Hepatocyte (in vitro differentiated cells): ENCODE measurements around the gene UNKL. TPM values are rescaled to one million over a fixed set of nuclear protein-coding genes. Genes with fewer than 3 reads are reported as not detected.

Source experiments
- DNase-seq: peaks from one replicate; pipeline ENCODE4 v3.0.0-alpha.2; 2016; ENCODE audit warnings: low spot score
- H2AFZ ChIP-seq: fragments of 200-600 bp; sonication (generic); 2 replicates; pipeline ENCODE4 v1.6.0; 2016; ENCODE audit warnings: antibody characterized with exemption, mild to moderate bottlenecking
- H3K27ac ChIP-seq: fragments of 200-600 bp; sonication (generic); 2 replicates; pipeline ENCODE4 v1.5.1; 2016; ENCODE audit warnings: mild to moderate bottlenecking
- H3K27me3 ChIP-seq: fragments of 200-600 bp; sonication (generic); 2 replicates; pipeline ENCODE4 v1.6.1; 2016
- H3K36me3 ChIP-seq: fragments of 200-600 bp; sonication (generic); replicated peaks from 2 replicates; pipeline ENCODE4 v1.5.1; 2016; ENCODE audit warnings: low read depth; ENCODE audit not compliant: insufficient read depth
- H3K4me1 ChIP-seq: fragments of 200-600 bp; sonication (generic); 2 replicates; pipeline ENCODE4 v1.5.1; 2016; ENCODE audit warnings: mild to moderate bottlenecking, moderate library complexity; ENCODE audit not compliant: insufficient read depth
- H3K4me2 ChIP-seq: fragments of 200-600 bp; sonication (generic); 2 replicates; pipeline ENCODE4 v1.6.0; 2016
- H3K4me3 ChIP-seq: fragments of 200-600 bp; sonication (generic); 2 replicates; pipeline ENCODE4 v1.5.1; 2016; ENCODE audit warnings: mild to moderate bottlenecking
- H3K79me2 ChIP-seq: fragments of 200-600 bp; sonication (generic); 2 replicates; pipeline ENCODE4 v1.6.0; 2017; ENCODE audit warnings: mild to moderate bottlenecking
- H3K9me2 ChIP-seq: fragments of 200-600 bp; sonication (generic); replicated peaks from 2 replicates; pipeline ENCODE4 v1.6.0; 2017; ENCODE audit warnings: mild to moderate bottlenecking; ENCODE audit not compliant: insufficient read depth
- H3K9me3 ChIP-seq: fragments of 200-600 bp; sonication (generic); 2 replicates; pipeline ENCODE4 v1.5.1; 2016; ENCODE audit warnings: low read depth, mild to moderate bottlenecking
- H4K20me1 ChIP-seq: fragments of 200-600 bp; sonication (generic); 2 replicates; pipeline ENCODE4 v1.6.0; 2016; ENCODE audit warnings: mild to moderate bottlenecking; ENCODE audit not compliant: insufficient read depth, poor library complexity, severe bottlenecking
- EZH2 ChIP-seq: fragments of 200-600 bp; sonication (generic); IDR thresholded peaks from 2 replicates; pipeline ENCODE4 v1.6.1; 2016; ENCODE audit warnings: antibody characterized with exemption, mild to moderate bottlenecking, borderline replicate concordance
- EZH2phosphoT487 ChIP-seq: fragments of 200-600 bp; sonication (generic); IDR thresholded peaks from one replicate; pipeline ENCODE4 v1.6.1; 2018; ENCODE audit warnings: antibody characterized with exemption, mild to moderate bottlenecking, low read depth, moderate library complexity; ENCODE audit not compliant: unreplicated experiment, severe bottlenecking
- WGBS: methylation state at CpG from one replicate; pipeline ENCODE4 v1.1.6; 2016; ENCODE audit warnings: low lambda C conversion rate; ENCODE audit errors: missing lambda C conversion rate; 5-methylcytosine and 5-hydroxymethylcytosine counted together
- polyA plus RNA-seq: library from polyadenylated mRNA; unstranded; fragments of >200 nt; fragmentation: Nextera tagmentation; extraction: Ambion mirVana; gene quantifications from 2 replicates; pipeline ENCODE4 v1.2.1, GENCODE V29; 2016
- total RNA-seq: library from RNA; depleted of rRNA; stranded (reverse); fragments of >200 nt; gene quantifications from 2 replicates; pipeline ENCODE4 v1.2.3, GENCODE V29; 2014
- TF ChIP-seq, protein P1 (sequence below): fragments of 200-600 bp; sonication (generic); IDR thresholded peaks from 2 replicates; pipeline ENCODE4 v1.5.1; 2016; ENCODE audit warnings: antibody characterized with exemption, mild to moderate bottlenecking; ENCODE audit not compliant: poor library complexity

Gene UNKL
- total and polyA plus RNA-seq, 2 experiments from 2014 or later: 8.5 to 10.3 TPM

DNA sequence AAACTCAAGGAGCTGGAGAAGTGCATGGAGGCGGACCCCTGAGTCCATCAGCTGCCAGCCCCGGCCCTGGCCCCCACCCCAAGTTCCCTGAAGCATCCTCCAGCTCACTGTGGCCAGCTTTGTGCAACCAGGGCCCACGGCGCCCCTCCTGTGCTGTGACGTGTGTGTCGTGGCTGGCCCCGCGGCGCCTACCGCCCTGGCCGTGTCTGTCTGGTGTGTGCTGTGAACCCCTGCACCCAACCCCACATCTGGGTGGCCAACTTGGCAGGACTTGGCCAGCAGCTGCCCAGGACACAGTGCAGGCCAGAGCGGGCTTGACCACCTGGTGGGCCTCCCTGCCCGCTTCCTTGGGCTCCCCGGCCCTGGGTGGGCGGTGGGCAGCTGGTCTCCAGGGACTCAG is 66.1 kb downstream of the UNKL start:
- 97% methylated on average over 10 of the region's 15 CpGs for WGBS
- H3K4me3 ChIP-seq: no peak overlapping the region

GRCh38 chr16:1347962-1348361 is 66.5 kb downstream of the UNKL start:
- Histone ChIP-seq H3K27me3 (no peaks in the 10 kb centered on the region), H3K4me2 (no peak overlapping the region), H3K9me2 (no peaks in the 10 kb centered on the region), H3K4me1 (peaks cover 3% of the 10 kb centered on the region), H4K20me1 (no peaks in the 10 kb centered on the region), H3K36me3 (no peaks in the 10 kb centered on the region), H3K27ac (no peak overlapping the region), H3K4me3 (no peak overlapping the region), H2AFZ (no peak overlapping the region), H3K9me3 (no peaks in the 10 kb centered on the region), H3K79me2 (peaks cover 25% of the 10 kb centered on the region)
- no peak for TF ChIP-seq EZH2
- TF ChIP-seq, protein P1, sequence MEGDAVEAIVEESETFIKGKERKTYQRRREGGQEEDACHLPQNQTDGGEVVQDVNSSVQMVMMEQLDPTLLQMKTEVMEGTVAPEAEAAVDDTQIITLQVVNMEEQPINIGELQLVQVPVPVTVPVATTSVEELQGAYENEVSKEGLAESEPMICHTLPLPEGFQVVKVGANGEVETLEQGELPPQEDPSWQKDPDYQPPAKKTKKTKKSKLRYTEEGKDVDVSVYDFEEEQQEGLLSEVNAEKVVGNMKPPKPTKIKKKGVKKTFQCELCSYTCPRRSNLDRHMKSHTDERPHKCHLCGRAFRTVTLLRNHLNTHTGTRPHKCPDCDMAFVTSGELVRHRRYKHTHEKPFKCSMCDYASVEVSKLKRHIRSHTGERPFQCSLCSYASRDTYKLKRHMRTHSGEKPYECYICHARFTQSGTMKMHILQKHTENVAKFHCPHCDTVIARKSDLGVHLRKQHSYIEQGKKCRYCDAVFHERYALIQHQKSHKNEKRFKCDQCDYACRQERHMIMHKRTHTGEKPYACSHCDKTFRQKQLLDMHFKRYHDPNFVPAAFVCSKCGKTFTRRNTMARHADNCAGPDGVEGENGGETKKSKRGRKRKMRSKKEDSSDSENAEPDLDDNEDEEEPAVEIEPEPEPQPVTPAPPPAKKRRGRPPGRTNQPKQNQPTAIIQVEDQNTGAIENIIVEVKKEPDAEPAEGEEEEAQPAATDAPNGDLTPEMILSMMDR: no peak
- TF ChIP-seq EZH2phosphoT487: no peak
- WGBS: 98% methylated on average over 21 of the region's 29 CpGs
- no peak for DNase-seq

More for the DNA sequence above, 66.1 kb downstream of the UNKL start:
- Histone ChIP-seq H3K4me2 (no peak overlapping the region), H3K79me2 (peaks cover 30% of the 10 kb centered on the region), H3K27me3 (no peaks in the 10 kb centered on the region), H2AFZ (no peak overlapping the region), H3K27ac (no peak overlapping the region), H3K9me3 (no peaks in the 10 kb centered on the region), H3K36me3 (no peaks in the 10 kb centered on the region), H3K9me2 (no peaks in the 10 kb centered on the region), H3K4me1 (peaks cover 3% of the 10 kb centered on the region), H4K20me1 (peaks cover 3% of the 10 kb centered on the region)
- TF ChIP-seq EZH2phosphoT487 (no peak), EZH2 (no peak)
- TF ChIP-seq, protein P1: no peak
- no peak for DNase-seq

- Histone ChIP-seq H3K9me2 (no peaks in the 10 kb centered on the region), H3K4me2 (no peak overlapping the region), H3K4me1 (no peaks in the 10 kb centered on the region), H2AFZ (no peak overlapping the region), H3K36me3 (no peaks in the 10 kb centered on the region), H3K27ac (no peak overlapping the region), H3K9me3 (no peaks in the 10 kb centered on the region), H4K20me1 (no peaks in the 10 kb centered on the region), H3K79me2 (peaks cover 19% of the 10 kb centered on the region), H3K27me3 (no peaks in the 10 kb centered on the region), H3K4me3 (no peak overlapping the region)
- TF ChIP-seq EZH2phosphoT487: no peak
- 93% methylated on average over 26 of the region's 31 CpGs for WGBS
- DNase-seq: no peak
These were observed 67.1 kb downstream of the UNKL start for GRCh38 chr16:1347286-1347855.

- Histone ChIP-seq H3K27me3 (no peaks in the 10 kb centered on the region), H3K79me2 (peaks cover 14% of the 10 kb centered on the region), H3K36me3 (no peaks in the 10 kb centered on the region), H3K9me2 (no peaks in the 10 kb centered on the region), H3K27ac (no peak overlapping the region), H2AFZ (no peak overlapping the region), H3K9me3 (no peaks in the 10 kb centered on the region), H3K4me2 (no peak overlapping the region), H4K20me1 (no peaks in the 10 kb centered on the region), H3K4me3 (no peak overlapping the region), H3K4me1 (no peaks in the 10 kb centered on the region)
- no peak for DNase-seq
- TF ChIP-seq, protein P1: no peak
- no peak for TF ChIP-seq EZH2phosphoT487
- TF ChIP-seq EZH2: no peak
- WGBS: 86% methylated on average over 24 of the region's 34 CpGs
These were observed 67.8 kb downstream of the UNKL start for GRCh38 chr16:1346422-1347285.
